Neural cell (in vitro differentiated cells): ENCODE data around the gene VAMP1. TPM values are rescaled to one million over a fixed set of nuclear protein-coding genes. Genes with fewer than 3 reads are reported as not detected.

Source experiments
- H2AFZ ChIP-seq: fragments of 200-600, 300-800 bp; sonication (generic), shearing (Covaris generic); 2 replicates; pipeline ENCODE4 v1.6.0; 2014; ENCODE audit warnings: low read depth, mild to moderate bottlenecking, antibody characterized with exemption, low read length, moderate library complexity
- H3F3A ChIP-seq: fragments of 200-600 bp; shearing (Covaris generic); 2 replicates; pipeline ENCODE4 v1.6.1; 2016; ENCODE audit warnings: mild to moderate bottlenecking, moderate library complexity, mixed read lengths, antibody characterized with exemption, low read length; ENCODE audit not compliant: insufficient read depth, poor library complexity, severe bottlenecking
- H3K27ac ChIP-seq: fragments of 200-600, 300-800 bp; sonication (generic), shearing (Covaris generic); 2 replicates; pipeline ENCODE4 v1.5.1; 2014; ENCODE audit warnings: mild to moderate bottlenecking, low read length, moderate library complexity
- H3K27me3 ChIP-seq: fragments of 300-800, 200-600 bp; sonication (generic), shearing (Covaris generic); 2 replicates; pipeline ENCODE4 v1.6.0; 2014; ENCODE audit warnings: mild to moderate bottlenecking, low read depth, low read length, moderate library complexity; ENCODE audit not compliant: insufficient read depth
- H3K36me3 ChIP-seq: fragments of 300-800, 200-600 bp; sonication (generic), shearing (Covaris generic); 2 replicates; pipeline ENCODE4 v1.5.1; 2014; ENCODE audit warnings: mild to moderate bottlenecking, antibody characterized with exemption, low read length, moderate library complexity; ENCODE audit not compliant: insufficient read depth
- H3K4me2 ChIP-seq: fragments of 300-800, 200-600 bp; sonication (generic), shearing (Covaris generic); 2 replicates; pipeline ENCODE4 v1.6.0; 2014; ENCODE audit warnings: mild to moderate bottlenecking, low read length
- H3K4me3 ChIP-seq: fragments of 300-800, 200-600 bp; sonication (generic), shearing (Covaris generic); 2 replicates; pipeline ENCODE4 v1.5.1; 2014; ENCODE audit warnings: mild to moderate bottlenecking, low read length, moderate library complexity
- H3K79me2 ChIP-seq: fragments of 200-600 bp; shearing (Covaris generic); replicated peaks from 2 replicates; pipeline ENCODE4 v1.6.0; 2014; ENCODE audit warnings: mild to moderate bottlenecking, low read length, moderate library complexity; ENCODE audit not compliant: insufficient read depth
- H3K9ac ChIP-seq: fragments of 300-800, 200-600 bp; sonication (generic), shearing (Covaris generic); 2 replicates; pipeline ENCODE4 v1.6.1; 2016; ENCODE audit warnings: mild to moderate bottlenecking, low read length, mixed read lengths
- H3K9me2 ChIP-seq: fragments of 200-600 bp; shearing (Covaris generic); 2 replicates; pipeline ENCODE4 v1.6.1; 2016; ENCODE audit warnings: mild to moderate bottlenecking, low read length, mixed read lengths; ENCODE audit not compliant: insufficient read depth
- H3K9me3 ChIP-seq: fragments of 200-600, 300-800 bp; sonication (generic), shearing (Covaris generic); 2 replicates; pipeline ENCODE4 v1.6.1; 2016; ENCODE audit warnings: mild to moderate bottlenecking, mixed run types, low read length, moderate library complexity, mixed read lengths
- H4K20me1 ChIP-seq: fragments of 200-600 bp; shearing (Covaris generic); 2 replicates; pipeline ENCODE4 v1.6.1; 2016; ENCODE audit warnings: mild to moderate bottlenecking, mixed run types; ENCODE audit not compliant: insufficient read depth
- EP300 ChIP-seq: fragments of 450-650 bp; conservative IDR thresholded peaks from 2 replicates; pipeline ENCODE4 v1.6.1; 2014; ENCODE audit warnings: antibody characterized with exemption, mild to moderate bottlenecking, moderate library complexity; ENCODE audit not compliant: poor library complexity, severe bottlenecking
- EZH2 ChIP-seq: fragments of 200-600, 300-800 bp; shearing (Covaris generic), sonication (generic); IDR thresholded peaks from 2 replicates; pipeline ENCODE4 v1.6.1; 2014; ENCODE audit warnings: antibody characterized with exemption, low read length, borderline replicate concordance, mild to moderate bottlenecking; ENCODE audit not compliant: insufficient read depth, poor library complexity, severe bottlenecking
- MXI1 ChIP-seq: fragments of 450-650 bp; conservative IDR thresholded peaks from 2 replicates; pipeline ENCODE4 v1.6.1; 2014; ENCODE audit warnings: antibody characterized with exemption, mild to moderate bottlenecking; ENCODE audit not compliant: poor library complexity, severe bottlenecking
- POLR2AphosphoS5 ChIP-seq: IDR thresholded peaks from 2 replicates; pipeline ENCODE4 v1.6.1; 2012
- RAD21 ChIP-seq: fragments of 450-650 bp; conservative IDR thresholded peaks from 2 replicates; pipeline ENCODE4 v1.6.1; 2014; ENCODE audit warnings: antibody characterized with exemption, mild to moderate bottlenecking, moderate library complexity
- SMC3 ChIP-seq: fragments of 450-650 bp; conservative IDR thresholded peaks from 2 replicates; pipeline ENCODE4 v1.6.1; 2014; ENCODE audit warnings: antibody characterized with exemption, mild to moderate bottlenecking, moderate library complexity; ENCODE audit not compliant: poor library complexity
- TAF1 ChIP-seq: IDR thresholded peaks from 2 replicates; pipeline ENCODE4 v1.6.1; 2012; ENCODE audit warnings: low read depth
- polyA plus RNA-seq: library from polyadenylated mRNA; depleted of rRNA; stranded (reverse); fragments of >200 nt; gene quantifications from 2 replicates; pipeline ENCODE4 v1.2.3, GENCODE V29; 2014
- TF ChIP-seq, protein P1 (sequence below): fragments of 450-650 bp; IDR thresholded peaks from 2 replicates; pipeline ENCODE4 v1.5.1; 2014; ENCODE audit warnings: antibody characterized with exemption, mild to moderate bottlenecking, moderate library complexity; ENCODE audit not compliant: poor library complexity, severe bottlenecking
- TF ChIP-seq, protein P2 (sequence below): IDR thresholded peaks from 2 replicates; pipeline ENCODE4 v1.6.1; 2012; ENCODE audit warnings: borderline replicate concordance

VAMP1 gene
- polyA plus RNA-seq, 1 donor from 2014 or later, result 4.3 TPM

- Histone ChIP-seq H3K9me2 (no peaks in the 10 kb centered on the region), H3K9ac (no peak overlapping the region), H3K79me2 (no peaks in the 10 kb centered on the region), H3K4me2 (no peak overlapping the region), H3K9me3 (no peaks in the 10 kb centered on the region), H3F3A (no peaks in the 10 kb centered on the region), H3K36me3 (no peaks in the 10 kb centered on the region), H2AFZ (no peak overlapping the region), H3K27ac (no peak overlapping the region), H4K20me1 (no peaks in the 10 kb centered on the region), H3K4me3 (no peak overlapping the region), H3K27me3 (no peaks in the 10 kb centered on the region)
- TF ChIP-seq, protein P1, sequence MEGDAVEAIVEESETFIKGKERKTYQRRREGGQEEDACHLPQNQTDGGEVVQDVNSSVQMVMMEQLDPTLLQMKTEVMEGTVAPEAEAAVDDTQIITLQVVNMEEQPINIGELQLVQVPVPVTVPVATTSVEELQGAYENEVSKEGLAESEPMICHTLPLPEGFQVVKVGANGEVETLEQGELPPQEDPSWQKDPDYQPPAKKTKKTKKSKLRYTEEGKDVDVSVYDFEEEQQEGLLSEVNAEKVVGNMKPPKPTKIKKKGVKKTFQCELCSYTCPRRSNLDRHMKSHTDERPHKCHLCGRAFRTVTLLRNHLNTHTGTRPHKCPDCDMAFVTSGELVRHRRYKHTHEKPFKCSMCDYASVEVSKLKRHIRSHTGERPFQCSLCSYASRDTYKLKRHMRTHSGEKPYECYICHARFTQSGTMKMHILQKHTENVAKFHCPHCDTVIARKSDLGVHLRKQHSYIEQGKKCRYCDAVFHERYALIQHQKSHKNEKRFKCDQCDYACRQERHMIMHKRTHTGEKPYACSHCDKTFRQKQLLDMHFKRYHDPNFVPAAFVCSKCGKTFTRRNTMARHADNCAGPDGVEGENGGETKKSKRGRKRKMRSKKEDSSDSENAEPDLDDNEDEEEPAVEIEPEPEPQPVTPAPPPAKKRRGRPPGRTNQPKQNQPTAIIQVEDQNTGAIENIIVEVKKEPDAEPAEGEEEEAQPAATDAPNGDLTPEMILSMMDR, result no peak
- TF ChIP-seq RAD21 (no peak), SMC3 (no peak), MXI1 (no peak), POLR2AphosphoS5 (no peak), TAF1 (no peak), EZH2 (no peak), EP300 (no peak)
- TF ChIP-seq, protein P2, sequence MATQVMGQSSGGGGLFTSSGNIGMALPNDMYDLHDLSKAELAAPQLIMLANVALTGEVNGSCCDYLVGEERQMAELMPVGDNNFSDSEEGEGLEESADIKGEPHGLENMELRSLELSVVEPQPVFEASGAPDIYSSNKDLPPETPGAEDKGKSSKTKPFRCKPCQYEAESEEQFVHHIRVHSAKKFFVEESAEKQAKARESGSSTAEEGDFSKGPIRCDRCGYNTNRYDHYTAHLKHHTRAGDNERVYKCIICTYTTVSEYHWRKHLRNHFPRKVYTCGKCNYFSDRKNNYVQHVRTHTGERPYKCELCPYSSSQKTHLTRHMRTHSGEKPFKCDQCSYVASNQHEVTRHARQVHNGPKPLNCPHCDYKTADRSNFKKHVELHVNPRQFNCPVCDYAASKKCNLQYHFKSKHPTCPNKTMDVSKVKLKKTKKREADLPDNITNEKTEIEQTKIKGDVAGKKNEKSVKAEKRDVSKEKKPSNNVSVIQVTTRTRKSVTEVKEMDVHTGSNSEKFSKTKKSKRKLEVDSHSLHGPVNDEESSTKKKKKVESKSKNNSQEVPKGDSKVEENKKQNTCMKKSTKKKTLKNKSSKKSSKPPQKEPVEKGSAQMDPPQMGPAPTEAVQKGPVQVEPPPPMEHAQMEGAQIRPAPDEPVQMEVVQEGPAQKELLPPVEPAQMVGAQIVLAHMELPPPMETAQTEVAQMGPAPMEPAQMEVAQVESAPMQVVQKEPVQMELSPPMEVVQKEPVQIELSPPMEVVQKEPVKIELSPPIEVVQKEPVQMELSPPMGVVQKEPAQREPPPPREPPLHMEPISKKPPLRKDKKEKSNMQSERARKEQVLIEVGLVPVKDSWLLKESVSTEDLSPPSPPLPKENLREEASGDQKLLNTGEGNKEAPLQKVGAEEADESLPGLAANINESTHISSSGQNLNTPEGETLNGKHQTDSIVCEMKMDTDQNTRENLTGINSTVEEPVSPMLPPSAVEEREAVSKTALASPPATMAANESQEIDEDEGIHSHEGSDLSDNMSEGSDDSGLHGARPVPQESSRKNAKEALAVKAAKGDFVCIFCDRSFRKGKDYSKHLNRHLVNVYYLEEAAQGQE, result no peak
These were observed 17.4 kb downstream of the VAMP1 start for GRCh38 chr12:6452944-6453630.

DNA sequence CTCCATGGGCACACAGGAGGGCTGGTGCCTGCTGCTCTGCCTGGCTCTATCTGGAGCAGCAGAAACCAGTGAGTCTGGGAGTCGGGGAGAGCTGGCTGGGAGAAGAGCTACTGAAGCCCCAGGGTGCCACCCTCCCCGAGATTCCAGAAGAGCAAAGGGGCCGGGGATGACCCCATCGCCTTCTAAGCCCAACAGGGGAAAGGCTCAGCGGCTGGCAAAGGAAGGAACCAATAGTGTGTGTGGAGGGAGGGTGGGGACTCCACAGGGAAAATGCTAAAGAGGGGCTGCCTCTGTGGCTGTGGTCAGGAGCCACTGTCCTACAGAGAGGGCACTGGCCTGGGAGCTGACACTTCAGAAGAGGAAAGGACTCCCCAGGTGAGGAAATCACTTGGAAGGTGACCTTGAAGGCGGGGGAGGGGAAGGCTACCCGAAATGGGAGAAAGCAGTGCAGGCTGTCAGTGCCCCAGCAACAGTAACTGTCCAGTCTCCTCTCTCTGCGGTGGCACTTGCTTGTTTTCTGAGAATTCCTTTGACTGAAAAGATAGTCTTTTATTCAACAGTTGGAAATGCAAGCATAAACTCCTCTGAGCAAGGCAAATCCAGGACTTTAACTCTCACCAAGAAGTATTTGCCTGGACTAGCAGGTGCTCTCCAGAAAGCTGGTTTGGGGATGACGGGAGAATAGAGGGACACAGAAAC, 18.1 kb downstream of the VAMP1 start:
- Histone ChIP-seq H3K4me3 (no peak overlapping the region), H3K27me3 (no peaks in the 10 kb centered on the region), H3K9me3 (no peaks in the 10 kb centered on the region), H3F3A (no peaks in the 10 kb centered on the region), H3K79me2 (no peaks in the 10 kb centered on the region), H3K27ac (peak overlapping the region; percentile 58), H3K9me2 (no peaks in the 10 kb centered on the region), H3K4me2 (no peak overlapping the region), H2AFZ (peak overlapping the region; percentile 83), H3K36me3 (no peaks in the 10 kb centered on the region), H3K9ac (peak overlapping the region; percentile 70), H4K20me1 (no peaks in the 10 kb centered on the region)
- TF ChIP-seq RAD21 (no peak), MXI1 (no peak), EP300 (no peak), TAF1 (no peak), SMC3 (no peak), EZH2 (no peak), POLR2AphosphoS5 (no peak)
- TF ChIP-seq, protein P1, result no peak
- TF ChIP-seq, protein P2, result no peak
